Chondrocyte (in vitro differentiated cells): ENCODE measurements around the gene SLC6A12. TPM values are rescaled to one million over a fixed set of nuclear protein-coding genes. Genes with fewer than 3 reads are reported as not detected.

Experiments used
- DNase-seq: peaks from one replicate; pipeline ENCODE4 v3.0.0; 2021; ENCODE audit warnings: mixed read lengths, low spot score
- H3K27ac Mint-ChIP-seq: one replicate; pipeline ENCODE4 v1.8.0; 2021; ENCODE audit warnings: mild to moderate bottlenecking, moderate library complexity, mixed read lengths; ENCODE audit not compliant: unreplicated experiment
- H3K27me3 Mint-ChIP-seq: 2 replicates; pipeline ENCODE4 v1.8.0; 2021; ENCODE audit warnings: low read depth, mixed read lengths
- H3K36me3 Mint-ChIP-seq: 2 replicates; pipeline ENCODE4 v1.8.0; 2021; ENCODE audit warnings: low read depth, mixed read lengths
- H3K4me1 Mint-ChIP-seq: 2 replicates; pipeline ENCODE4 v1.8.0; 2021; ENCODE audit warnings: low read depth, mild to moderate bottlenecking, mixed read lengths
- H3K4me3 Mint-ChIP-seq: one replicate; pipeline ENCODE4 v1.8.0; 2021; ENCODE audit warnings: mild to moderate bottlenecking, moderate library complexity, mixed read lengths; ENCODE audit not compliant: unreplicated experiment
- H3K9me3 Mint-ChIP-seq: 2 replicates; pipeline ENCODE4 v1.8.0; 2021; ENCODE audit warnings: low read depth, mixed read lengths
- CTCF ChIP-seq: fragments of 200-600 bp; sonication (generic); IDR thresholded peaks from 2 replicates; pipeline ENCODE4 v1.5.0; 2021; ENCODE audit warnings: antibody characterized with exemption, mild to moderate bottlenecking, moderate library complexity
- total RNA-seq: library from RNA; stranded (reverse); gene quantifications from 3 replicates; pipeline ENCODE4 v1.2.1, GENCODE V29; 2021

The SLC6A12 gene
- total RNA-seq, 1 donor from 2014 or later, result 0.42 TPM

- Mint-ChIP-seq H3K36me3 (no peaks in the 10 kb centered on the region), H3K4me3 (no peak overlapping the region), H3K27me3 (peaks cover 47% of the 10 kb centered on the region), H3K27ac (no peak overlapping the region), H3K9me3 (no peaks in the 10 kb centered on the region), H3K4me1 (peaks cover 7% of the 10 kb centered on the region)
- no peak for DNase-seq
- no peak for TF ChIP-seq CTCF
Measured at GRCh38 chr12:140162-140561, 73.8 kb downstream of the SLC6A12 start.

Other genes with a start within 250 kb of the SLC6A12 start
- 0.41 TPM in 1 of 3 replicates, not detected in the others for gene IQSEC3, start 147.4 kb downstream of the SLC6A12 start, total RNA-seq
- 0.37 to 0.59 TPM in 2 of 3 replicates, not detected in the other for gene SLC6A13, start 48.7 kb upstream of the SLC6A12 start, total RNA-seq
- 55.2 to 69.0 TPM (median 65.0 TPM) in 3 replicates for gene KDM5A, start 175.2 kb upstream of the SLC6A12 start, total RNA-seq
- gene CCDC77, start 187.5 kb upstream of the SLC6A12 start, total RNA-seq, result 4.9 to 8.4 TPM (median 6.6 TPM) in 3 replicates
- gene B4GALNT3, start 245.8 kb upstream of the SLC6A12 start, total RNA-seq, result 2.9 to 6.1 TPM (median 3.5 TPM) in 3 replicates